Ecto neural progenitor cell (in vitro differentiated cells): Measurements from ENCODE around the gene NUAK1.

ENCODE experiments used
- DNase-seq: peaks from one replicate; pipeline ENCODE4 v3.0.0-alpha.2; 2018; ENCODE audit warnings: low spot score

The NUAK1 gene

DNA sequence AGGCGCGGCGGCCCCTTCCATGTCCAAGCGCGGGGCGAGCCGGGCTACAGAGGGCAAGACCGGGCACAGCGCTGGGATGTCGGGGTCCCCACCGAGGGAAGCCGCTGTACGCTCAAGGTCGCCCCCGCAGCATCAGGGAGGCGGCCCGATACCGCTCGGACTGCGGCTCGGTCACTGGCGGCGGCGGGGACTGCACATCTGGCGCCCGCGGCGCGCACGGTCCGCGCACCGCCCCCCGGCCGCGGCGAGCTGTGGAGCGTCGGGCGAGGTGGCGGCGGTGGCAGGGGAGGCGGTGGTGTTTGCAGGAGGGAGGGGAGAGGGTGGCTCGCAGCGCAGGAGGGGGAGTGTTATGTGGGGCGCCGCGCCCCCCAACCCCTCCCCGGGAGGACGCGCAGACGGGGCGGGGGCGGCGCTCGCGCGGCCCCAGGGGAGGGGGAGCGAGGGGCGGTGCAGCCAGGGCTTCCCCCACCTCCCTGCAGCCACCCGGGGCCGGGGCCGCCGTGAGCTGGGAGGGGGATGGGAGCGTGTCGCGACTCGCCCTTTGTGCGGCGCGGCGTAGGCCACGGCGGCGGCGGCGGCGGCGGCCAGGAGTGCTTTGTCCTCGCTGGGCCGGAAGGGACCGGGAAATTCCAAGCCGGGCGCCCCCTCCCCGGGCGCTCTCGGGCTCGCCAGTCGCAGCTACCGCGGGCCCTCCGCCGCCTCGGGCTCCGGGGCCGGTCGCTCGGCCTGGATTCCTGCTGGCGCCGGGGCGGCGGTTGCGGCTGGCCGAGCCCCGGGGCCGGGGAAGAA lies at the start of gene NUAK1:
Gene NUAK1, minus strand, starts transcription at position 322 of the 789 bp plus-strand sequence. Its CDS starts 301 bp downstream, at position 21.
- peak; percentile 95 for DNase-seq

DNA sequence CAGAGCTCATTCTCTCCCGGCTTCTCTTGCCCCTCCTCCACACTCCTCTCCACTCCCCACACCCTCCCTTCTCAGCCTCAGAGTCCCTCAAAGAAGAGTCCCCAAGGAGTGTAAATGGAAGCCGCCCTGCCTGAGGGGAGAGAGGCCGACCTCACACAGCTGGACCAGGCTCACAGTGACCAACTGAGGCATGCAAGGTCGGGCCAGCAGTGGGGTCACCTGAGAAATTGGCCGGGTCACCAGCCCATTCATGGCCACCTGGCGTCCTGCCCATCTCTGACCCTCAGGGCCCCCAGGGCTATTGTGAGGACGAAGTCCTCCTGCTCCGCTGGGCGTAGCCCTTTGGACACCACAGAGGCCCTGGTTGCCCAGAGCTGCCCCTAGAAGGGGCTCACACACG lies 49.5 kb upstream of the NUAK1 start:
- DNase-seq = peak; percentile 86

DNA sequence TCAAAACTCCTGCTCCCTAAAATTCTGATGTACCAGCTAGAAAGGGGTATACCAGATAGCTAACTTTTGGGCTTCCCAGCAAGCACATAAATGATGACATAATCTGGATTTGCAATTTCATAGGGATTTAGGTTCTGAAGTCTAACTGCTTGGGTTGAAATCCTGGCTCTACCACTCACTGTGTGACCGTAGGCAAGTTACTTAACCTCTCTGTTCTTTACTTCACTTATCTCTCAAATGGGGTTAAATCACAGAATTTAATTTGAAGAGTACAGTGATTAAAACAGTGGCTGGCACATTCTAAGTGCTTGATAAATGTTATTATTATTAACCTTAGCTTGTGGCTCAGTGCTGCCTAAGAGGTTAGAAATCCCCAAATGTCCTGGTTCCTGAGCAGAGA lies 49.1 kb upstream of the NUAK1 start:
- no peak for DNase-seq

DNA sequence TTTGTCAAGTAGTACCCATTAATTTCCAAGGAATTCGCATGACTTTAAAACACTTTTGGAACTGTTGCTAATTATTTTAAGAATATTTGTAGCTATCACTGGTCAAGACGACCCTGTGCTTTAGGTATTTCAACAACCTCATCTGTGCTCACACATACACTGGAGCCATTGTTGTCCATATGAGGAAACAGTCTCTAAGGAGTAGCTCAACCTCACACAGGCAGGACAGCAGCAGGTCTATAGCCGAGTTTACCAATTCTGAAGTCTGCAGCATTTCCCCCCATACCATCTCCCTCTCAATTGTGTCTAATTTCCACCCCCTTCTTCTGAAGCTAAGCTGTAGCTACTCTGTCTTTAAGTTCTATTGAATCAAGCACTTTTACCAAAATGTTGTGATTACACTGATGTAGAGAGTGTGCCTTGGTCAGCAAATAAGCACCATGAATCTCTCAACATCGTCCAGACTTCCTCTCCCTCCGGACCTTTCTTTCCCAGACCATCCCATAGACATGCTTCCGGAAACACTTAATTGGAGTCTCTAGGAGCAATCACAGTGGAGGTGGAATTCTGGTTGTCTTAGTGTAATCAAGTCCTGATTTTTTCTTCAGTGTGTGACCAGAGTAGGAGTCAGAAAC lies 48.5 kb upstream of the NUAK1 start:
- DNase-seq = no peak

DNA sequence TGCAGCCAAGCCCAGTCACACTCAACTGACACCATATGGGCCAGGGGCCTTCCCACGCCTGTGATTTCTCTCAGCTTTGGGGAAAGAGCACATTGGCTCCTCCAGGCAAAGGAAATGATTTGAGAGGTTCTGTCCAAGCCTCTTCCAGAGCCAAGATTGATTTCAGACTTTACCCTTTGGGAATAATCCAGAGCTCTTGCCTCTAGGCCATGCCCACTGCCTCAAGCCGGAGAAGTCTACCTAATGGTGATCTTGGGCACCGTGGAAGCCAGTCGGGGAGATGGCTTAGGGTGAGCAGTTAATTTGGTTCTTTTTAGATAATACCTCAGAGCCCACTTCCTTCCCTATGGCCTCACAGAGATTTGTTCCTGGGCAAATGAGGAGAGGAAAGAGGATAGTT lies 45.0 kb upstream of the NUAK1 start:
- DNase-seq = no peak

DNA sequence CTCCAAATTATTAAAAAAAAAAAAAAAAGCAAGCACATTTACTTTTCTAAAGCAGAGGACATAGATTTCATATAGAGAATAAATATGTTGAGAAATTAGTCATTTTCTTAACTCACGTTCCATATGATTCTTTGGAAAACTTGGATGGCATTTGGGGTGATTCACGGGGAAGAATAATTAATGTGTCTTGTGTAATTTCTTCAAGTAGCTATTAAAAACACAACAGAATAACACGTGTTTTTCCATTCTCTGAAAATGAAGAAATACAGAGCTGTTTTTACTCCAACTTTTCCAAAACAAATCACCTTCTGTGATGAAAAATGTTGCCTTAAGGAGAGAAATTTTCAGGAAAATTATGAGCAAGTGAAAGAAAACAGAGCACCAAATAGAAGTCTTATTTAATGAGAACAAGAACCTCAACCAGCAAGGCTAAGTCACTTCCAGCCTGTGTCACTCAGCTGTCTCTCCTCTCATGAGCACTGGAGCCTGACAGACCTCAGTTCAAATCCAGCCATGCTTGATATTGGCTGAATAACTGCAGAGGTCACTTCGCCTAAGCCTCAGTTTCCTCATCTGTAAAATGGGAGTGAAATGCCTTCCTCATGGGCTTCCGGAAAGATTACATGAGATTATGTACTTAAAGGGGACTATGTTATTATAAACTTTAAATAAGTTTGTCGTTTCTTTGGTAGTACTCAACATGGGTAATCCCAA lies 42.8 kb upstream of the NUAK1 start:
- DNase-seq = no peak

DNA sequence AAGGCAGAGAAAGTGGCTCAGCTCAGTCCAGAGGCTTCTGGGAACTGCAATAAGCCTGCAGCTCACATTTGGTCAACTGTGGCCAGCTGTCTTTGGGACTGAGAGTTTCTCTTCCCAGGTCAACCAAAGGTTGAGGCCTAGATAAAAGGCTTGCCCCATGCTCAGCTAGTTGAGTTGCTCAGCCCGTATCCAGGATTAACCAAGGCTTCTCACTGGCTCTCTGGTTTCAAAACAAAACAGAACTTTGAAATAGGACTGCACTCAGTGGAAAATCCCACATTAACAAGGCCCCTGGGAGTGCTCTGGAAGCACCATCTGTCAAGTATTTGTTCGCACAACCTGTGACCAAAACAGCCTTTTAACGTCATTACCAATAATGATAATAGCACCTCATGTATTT lies 40.3 kb upstream of the NUAK1 start:
- peak; percentile 64 for DNase-seq

DNA sequence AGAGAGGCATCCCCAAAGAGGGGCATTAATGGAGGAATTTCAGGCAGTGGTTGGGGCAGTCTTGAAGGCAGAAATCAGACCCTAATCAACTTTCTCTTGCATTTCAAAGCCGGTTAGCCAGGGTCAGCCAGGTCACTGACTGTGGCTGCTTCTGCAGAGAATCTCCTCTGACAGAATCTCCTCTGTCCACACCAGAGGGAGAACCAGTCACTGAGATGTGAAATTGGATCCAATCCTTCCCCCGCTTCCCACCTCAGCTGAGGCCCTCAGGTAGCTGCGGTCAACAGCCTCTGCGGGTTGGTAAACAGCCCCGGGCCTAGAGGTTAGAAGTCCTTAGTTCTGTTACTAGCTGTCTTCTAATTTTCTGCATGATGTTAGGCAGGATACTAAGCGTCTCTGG lies 39.8 kb upstream of the NUAK1 start:
- peak; percentile 76 for DNase-seq

DNA sequence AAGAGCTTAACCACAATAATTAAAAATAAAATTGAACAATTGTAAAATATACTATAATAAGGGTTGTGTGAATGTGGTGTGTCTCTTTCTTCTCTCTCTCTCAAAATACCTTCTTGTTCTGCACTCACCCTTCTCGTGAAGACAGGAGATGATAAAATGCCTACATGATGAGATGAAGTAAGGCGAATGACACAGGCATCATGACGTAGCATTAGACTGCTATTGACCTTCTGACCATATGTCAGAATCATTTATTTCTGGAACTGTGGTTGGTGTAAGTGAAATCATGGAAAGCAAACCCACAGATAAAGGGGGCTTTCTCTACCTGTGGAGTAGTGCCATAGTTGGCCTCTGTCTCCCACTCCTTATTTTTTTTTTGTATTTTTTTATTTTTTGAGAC lies 37.8 kb upstream of the NUAK1 start:
- DNase-seq = no peak

DNA sequence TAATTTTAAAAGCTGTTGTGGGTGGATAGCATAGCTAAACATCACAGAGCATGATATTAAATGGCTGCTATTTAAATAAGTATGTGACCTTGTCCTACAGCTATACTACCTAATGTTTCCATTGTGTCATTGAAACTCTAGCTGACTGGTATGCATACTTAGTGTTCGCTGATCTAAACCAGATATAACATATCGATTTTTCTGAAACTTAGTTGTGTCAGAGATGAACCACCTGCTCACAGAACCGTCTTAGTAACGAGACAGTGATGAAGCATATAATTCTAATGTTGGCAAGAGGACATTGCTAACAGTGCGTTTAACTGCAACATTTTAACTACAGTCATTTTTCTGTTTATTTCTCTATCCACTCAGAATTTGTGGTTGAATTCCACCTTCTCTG lies 36.1 kb upstream of the NUAK1 start:
- DNase-seq = no peak

DNA sequence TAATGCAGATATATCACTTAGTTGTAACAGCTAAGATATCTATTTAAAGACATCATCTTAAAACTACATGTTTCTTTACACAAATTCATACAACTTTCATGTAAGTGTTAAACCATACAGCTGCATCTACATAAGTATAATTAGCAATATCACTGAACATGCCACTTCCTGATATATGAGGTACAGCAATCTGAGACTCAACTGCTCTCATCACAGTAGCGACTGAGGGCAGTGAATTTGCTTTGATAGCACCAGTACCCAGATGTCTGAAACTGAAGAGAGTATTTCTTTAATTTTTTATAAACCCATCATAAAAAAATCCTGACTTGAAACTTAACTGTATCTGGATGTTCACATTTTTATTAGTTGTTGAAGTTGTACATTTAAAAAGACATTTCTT lies 34.7 kb upstream of the NUAK1 start:
- DNase-seq = no peak

DNA sequence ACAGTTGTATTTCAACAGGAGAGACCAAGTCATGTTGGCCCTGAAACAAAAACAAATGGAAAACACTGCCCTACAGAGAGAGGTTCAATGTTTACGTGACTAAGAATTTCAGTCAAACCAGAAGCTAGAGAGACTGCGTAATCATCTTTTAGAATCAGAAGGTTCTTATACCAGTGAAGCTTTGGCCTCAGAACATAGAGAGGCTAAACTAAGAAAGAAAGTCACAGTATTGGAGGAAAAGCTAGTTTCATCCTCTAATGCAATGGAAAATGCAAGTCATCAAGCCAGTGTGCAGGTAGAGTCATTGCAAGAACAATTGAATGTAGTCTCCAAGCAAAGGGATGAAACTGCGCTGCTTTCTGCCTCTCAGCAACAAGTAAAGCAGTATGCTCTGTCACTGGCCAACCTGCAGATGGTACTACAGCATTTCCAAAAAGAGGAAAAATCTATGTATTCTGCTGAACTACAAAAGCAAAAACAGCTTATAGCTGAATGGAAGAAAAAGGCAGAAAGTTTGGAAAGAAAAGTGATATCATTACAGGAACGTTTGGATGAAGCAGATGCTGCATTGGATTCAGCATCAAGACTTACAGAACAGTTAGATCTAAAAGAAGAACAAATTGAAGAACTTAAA lies 32.5 kb upstream of the NUAK1 start:
- DNase-seq = no peak

DNA sequence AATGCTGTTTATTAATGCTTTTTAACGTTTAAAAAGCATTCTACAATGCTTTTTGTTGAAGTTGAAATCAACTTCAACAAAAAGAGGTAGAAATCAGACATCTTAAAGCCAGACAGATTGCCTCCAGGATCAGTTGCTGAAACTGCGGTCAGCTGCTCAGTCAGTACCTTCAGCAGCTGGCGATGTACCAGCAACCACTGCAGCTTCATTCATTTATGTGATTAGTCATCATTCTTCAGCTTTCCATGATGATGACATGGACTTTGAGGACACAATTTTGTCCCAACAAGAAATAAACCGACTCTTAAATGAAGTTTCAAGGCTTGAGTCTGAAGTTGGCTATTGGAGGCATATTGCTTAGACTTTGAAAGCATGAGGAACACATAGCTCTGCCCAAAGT lies 31.5 kb upstream of the NUAK1 start:
- DNase-seq = no peak

DNA sequence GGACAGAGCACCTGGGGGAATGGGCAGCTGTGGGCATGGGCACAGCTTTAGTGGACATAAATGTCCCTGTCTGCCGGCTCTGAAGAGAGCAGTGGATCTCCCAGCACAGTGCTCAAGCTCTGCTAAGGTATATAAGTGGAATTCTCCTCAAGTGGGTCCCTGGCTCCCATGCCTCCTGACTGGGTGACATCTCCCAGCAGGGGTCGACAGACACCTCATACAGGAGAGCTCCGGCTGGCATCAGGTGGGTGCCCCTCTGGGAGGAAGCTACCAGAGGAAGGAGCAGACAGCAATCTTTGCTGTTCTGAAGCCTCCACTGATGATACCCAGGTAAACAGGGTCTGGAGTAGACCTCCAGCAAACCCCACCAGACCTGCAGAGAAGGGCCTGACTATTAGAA lies 25.0 kb upstream of the NUAK1 start:
- no peak for DNase-seq

DNA sequence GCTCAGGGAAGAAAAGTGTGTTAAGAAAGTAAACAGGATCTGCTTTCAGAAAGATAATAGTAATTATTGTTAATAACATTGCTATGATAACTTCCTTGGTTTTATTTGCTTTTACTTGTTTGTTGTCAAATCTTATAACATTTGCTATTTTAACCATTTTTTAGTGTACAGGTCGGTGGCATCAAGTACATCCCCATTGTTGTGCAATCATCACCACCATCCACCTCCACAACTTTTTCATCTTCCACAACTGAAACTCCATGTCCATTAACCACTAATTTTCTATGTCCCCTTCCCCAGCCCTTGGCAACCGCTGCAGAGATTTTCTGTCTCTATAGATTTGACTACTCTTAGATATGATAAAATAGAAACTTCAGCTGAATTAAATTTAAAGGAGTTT lies 22.7 kb upstream of the NUAK1 start:
- no peak for DNase-seq

DNA sequence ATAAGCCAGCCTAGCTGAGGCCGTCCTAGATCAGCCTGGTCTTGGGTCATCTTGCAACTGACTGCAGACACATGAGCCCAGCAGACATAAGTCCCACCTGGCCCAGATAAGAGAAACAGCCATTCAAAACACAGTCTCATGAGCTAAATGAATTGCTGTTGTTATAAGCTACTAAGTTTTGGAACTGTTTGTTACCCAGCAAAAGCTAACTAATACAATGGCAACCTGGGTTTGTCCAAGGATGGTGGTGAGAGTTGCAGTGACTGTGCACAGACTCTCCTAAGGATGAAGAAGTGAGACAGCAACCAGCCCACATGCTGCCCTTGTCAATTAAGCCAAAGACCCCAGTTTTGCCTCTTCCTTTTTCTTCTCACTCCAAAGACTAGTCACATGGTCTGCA lies 22.2 kb upstream of the NUAK1 start:
- DNase-seq = no peak

DNA sequence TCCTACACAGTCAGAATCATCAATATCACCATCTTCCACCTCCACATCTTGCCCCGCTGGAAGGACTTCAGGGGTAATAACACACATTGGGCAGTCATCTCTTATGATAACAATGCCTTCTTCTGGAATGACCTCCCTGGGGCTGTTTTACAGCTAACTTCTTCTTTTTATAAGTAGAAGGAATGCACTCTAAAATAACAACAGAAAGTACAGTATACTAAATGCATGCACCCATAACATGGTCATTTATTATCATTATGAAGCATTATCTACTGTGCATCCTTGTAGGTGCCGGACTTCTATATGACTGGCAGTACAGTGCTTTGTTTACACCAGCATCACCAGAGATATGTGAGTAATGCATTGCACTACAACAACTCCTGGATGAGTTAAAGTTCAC lies 19.0 kb upstream of the NUAK1 start:
- no peak for DNase-seq

DNA sequence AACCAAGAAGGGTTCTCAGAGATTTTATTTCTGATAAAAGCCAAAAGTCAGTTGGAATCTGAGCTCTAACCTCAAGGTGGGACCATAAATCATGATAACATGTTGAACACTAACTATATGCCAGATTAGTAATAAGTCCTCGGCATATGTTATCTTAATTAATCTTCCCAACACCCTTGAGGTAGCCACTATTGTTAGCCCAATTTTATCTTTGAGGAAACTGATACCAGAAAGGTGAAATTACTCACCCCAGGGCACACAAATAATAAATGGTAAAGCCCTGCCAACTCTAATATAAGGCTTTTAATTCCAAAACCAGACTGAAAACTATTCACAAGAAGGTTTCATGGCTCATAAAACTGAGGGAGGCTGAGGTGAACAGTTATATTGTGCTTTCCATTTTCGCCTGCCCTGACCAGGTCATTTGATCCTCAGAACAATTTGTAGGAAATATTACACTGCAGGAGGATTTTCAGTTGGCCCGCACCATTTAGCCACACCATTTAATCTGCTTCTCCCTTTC lies 16.1 kb upstream of the NUAK1 start:
- no peak for DNase-seq

DNA sequence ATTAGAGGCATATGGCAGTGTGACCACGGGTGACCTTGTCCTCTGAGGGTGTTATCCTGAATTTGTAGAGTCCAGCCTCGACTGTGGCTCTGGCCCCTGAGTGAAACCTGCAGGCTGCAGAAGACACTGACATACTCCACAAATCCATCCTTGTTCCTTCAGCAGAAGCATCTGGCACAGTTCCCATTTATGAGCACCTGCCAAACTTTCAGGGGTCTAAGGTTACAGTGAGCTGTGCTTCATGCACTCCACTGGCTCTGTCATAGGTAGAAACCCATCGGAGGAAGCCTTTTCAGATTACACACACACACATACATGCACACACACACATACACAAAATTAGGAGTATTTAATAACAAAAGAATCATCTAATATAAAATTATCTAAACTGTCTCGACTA lies 13.6 kb upstream of the NUAK1 start:
- no peak for DNase-seq

DNA sequence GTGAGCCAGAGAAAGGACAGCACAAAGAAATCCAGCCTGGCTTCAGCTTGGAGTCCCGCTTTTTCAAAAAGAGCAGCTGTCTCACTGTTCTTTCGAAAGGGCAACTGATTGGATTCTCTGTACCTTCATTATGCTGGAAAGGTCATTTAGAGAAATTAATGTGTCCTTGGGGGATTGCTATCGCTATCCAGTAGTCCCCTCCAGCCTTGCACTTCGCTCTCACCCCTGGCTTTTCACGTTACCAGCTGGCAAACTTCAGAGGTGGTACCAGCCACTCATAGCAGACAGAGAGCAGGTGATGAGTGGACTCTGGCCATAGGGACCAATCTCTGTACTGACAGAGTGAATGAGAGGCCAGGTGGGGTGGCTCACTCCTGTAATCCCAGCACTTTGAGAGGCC lies 11.8 kb upstream of the NUAK1 start:
- DNase-seq = no peak

DNA sequence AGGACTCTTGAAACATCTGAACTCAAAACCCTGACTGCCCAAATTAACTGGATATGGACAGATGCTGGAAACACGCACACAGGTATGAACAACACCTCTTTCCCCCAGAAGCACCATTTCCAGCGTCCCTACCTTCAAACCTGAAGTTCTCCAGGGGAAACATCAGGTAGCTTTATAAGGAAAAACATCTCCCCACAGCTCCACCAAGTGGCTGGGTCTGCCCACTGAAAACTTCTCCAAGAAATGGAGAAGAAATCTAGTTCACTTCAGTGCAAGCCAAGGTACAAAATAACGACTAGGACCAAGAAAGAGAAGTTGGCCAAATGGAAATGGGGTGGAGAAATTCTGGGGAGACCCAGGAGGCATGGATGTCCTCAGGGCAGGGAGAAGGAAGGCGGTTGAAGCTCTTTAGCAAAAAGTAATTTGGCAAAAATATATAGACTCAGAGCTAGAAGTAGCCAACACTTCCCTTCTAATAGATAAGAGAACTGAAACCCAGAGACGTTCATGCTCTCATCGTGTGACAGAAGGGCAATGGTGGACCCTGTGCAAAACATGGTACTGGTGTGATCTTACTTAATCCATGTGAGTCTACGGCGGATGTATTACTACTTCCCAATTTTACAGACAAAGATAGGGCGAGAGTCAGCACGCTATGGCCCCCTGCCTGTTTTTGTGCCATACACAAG lies 10.5 kb upstream of the NUAK1 start:
- DNase-seq = no peak

DNA sequence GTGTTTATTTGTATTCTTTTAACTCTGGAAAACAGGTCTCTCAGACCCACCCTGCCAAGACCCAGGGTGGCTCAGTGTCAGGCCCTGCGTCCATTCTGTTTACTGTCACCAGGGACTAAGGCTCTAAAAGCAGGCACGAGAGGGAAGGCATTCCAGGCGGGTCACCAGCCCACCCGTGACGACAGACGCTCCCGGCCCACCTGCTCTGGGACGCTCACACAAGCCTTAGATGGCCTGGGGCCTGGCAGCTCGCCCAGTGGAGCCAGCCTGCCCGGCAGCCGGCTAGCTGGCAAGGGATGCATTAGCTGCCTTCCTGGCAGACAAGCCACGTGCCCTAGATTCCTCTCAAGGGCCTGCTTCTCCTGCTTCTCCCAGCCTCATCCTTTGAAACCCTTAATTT lies 9.2 kb upstream of the NUAK1 start:
- no peak for DNase-seq
